Neutrophil (primary cell): ENCODE data around the gene RAB3A.

ENCODE experiments used
- H3K27ac ChIP-seq: fragments of 200-600 bp; sonication (generic); 2 replicates; pipeline ENCODE4 v1.5.1; 2016; ENCODE audit warnings: mild to moderate bottlenecking, moderate library complexity
- H3K27me3 ChIP-seq: fragments of 200-600 bp; sonication (generic); 2 replicates; pipeline ENCODE4 v1.6.0; 2016; ENCODE audit warnings: mild to moderate bottlenecking
- H3K36me3 ChIP-seq: fragments of 200-600 bp; sonication (generic); 2 replicates; pipeline ENCODE4 v1.5.1; 2017
- H3K4me1 ChIP-seq, 2 experiments: fragments of 200-600 bp in 1 of 2; sonication (generic) in 1 of 2; 1 replicate in 1 of 2; 2 replicates in 1 of 2; pipeline versions ENCODE4 v1.5.1 to v1.6.1; 2013 to 2016; ENCODE audit warnings: low read depth in 1 of 2, low read length in 1 of 2, mild to moderate bottlenecking in 1 of 2, moderate library complexity in 1 of 2; ENCODE audit not compliant: control insufficient read depth in 1 of 2, insufficient read depth in 1 of 2
- H3K4me3 ChIP-seq, 2 experiments: fragments of 200-600 bp in 1 of 2; sonication (generic) in 1 of 2; 1 replicate in 1 of 2; 2 replicates in 1 of 2; pipeline ENCODE4 v1.5.1; 2013 to 2016; ENCODE audit warnings: low read depth in 1 of 2, low read length in 1 of 2, mild to moderate bottlenecking in 1 of 2, moderate library complexity in 1 of 2
- H3K9me3 ChIP-seq: fragments of 200-600 bp; sonication (generic); 2 replicates; pipeline ENCODE4 v1.5.1; 2016
- TF ChIP-seq, protein P1 (sequence below): fragments of 200-600 bp; sonication (generic); IDR thresholded peaks from 2 replicates; pipeline ENCODE4 v1.5.1; 2016; ENCODE audit warnings: antibody characterized with exemption

Gene RAB3A

DNA sequence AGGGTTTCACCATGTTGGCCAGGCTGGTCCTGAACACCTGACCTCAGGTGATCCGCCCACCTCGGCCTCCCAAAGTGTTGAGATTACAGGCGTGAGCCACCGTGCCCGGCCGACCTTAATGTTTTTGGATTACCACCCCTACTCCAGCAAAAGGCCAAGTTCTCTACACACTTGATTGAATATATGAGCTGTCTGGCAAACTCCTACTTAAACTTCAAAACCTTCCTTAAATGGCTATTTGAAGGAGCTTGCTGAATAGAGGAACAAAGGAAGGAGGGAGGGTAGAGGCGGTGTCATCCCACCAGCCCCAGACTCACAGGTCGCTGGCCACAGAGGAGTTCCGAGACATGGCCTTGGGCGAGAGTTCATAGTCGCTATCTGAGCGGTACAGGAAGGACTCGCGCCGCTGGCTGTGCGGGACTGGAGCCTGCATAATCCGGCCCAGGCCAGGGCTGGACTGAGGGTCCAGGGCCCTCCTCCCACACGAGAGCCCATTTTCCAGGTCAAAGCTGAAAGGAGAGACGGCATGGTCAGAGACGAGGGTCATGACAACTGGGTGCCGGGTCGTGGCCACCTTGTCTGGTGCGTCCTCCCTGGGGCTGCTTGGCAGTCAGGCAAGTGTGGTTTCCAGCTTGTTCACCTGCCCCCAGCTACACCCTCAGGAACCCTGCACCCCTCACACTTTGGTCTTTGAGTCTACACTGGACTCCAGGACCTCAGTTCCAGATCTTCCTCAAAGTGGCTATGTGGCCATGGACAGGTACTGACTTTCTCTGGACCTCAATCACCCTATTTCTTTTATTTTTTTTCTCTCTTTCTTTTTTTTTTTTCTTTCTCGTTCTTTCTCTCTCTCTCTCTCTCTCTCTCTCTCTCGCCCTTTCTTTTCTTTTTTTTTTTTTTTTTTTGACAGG lies 18.2 kb upstream of the RAB3A start:
- Histone ChIP-seq H3K4me1 (peaks cover 11 to 17% of the 10 kb centered on the region in 2 experiments), H3K36me3 (no peaks in the 10 kb centered on the region), H3K9me3 (no peaks in the 10 kb centered on the region), H3K27ac (no peak overlapping the region), H3K27me3 (peaks cover 90% of the 10 kb centered on the region), H3K4me3 (no peak overlapping the region)
- TF ChIP-seq, protein P1, sequence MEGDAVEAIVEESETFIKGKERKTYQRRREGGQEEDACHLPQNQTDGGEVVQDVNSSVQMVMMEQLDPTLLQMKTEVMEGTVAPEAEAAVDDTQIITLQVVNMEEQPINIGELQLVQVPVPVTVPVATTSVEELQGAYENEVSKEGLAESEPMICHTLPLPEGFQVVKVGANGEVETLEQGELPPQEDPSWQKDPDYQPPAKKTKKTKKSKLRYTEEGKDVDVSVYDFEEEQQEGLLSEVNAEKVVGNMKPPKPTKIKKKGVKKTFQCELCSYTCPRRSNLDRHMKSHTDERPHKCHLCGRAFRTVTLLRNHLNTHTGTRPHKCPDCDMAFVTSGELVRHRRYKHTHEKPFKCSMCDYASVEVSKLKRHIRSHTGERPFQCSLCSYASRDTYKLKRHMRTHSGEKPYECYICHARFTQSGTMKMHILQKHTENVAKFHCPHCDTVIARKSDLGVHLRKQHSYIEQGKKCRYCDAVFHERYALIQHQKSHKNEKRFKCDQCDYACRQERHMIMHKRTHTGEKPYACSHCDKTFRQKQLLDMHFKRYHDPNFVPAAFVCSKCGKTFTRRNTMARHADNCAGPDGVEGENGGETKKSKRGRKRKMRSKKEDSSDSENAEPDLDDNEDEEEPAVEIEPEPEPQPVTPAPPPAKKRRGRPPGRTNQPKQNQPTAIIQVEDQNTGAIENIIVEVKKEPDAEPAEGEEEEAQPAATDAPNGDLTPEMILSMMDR = no peak

DNA sequence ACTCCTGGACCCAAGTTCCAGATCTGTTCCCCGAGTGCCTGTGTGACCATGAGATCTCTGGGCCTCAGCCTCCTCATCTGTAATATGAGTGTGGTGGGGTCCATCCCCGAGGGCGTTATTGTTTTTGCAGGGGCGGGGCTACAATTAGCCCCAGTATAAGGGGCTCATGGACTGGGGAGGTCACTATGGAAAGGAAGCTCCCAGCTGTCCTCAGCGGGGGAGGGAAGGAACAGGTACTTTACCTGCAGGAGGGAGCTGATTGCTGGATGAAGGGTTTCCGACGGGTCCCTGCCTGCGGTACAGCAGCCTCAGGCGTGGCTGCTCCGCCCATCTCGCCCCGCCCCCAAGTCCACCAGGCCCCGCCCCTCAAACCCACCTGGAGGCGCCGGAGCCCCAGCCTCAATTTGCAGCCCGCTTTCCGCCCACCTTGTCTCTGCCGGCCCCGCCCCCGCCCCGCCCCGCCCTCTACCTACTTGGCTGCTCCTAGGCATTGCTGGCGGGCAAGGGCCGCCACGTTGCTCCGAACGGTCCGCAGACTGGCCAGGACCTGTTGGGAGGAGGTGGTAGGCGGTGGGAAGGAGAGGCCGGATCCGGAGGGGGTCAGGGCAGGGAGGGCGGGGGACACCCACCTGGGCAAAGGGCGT lies 16.9 kb upstream of the RAB3A start:
- Histone ChIP-seq H3K4me1 (peaks cover 11 to 17% of the 10 kb centered on the region in 2 experiments), H3K27ac (no peak overlapping the region), H3K4me3 (no peak overlapping the region), H3K36me3 (no peaks in the 10 kb centered on the region), H3K9me3 (no peaks in the 10 kb centered on the region), H3K27me3 (peaks cover 77% of the 10 kb centered on the region)
- TF ChIP-seq, protein P1 = no peak

DNA sequence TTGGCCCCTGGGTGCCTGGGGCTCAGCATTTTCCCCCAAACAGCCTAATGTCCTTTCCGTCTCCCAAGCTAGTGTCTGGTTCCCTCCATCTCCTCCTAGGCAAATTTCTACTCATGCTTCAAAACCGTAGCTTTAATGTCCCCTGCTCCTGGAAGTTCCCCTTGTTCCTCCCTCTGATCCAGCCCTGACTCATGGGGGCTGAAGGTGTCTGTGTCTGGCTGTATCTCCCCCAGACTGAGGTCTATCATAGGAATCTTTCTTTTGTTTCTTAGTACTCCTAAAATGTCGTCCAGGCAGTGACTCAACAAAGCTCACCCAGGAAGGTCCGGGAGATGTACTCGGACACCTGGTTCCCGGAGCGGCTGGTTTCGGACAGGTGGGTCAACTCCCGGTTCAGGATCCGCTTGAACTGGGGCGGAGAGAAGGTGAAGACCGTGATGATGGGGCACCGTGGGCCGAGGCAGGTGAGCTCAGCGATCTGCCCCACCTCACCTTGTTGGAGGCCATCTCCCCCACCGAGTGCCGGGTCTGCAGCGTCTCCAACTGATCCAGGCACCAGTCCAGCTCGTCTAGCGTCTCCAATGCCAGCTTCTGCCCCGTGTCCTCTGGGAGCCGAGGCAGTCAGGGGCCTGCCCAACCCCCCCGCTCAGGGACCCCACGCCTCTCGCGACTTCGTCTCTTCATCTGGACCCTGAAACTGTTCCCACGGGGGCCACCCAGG lies 16.2 kb upstream of the RAB3A start:
- no peak overlapping the region for H3K27ac ChIP-seq
- H3K4me1 ChIP-seq = peaks cover 11 to 14% of the 10 kb centered on the region in 2 experiments
- no peaks in the 10 kb centered on the region for H3K36me3 ChIP-seq
- no peak overlapping the region for H3K4me3 ChIP-seq
- TF ChIP-seq, protein P1 = no peak
- peaks cover 70% of the 10 kb centered on the region for H3K27me3 ChIP-seq
- H3K9me3 ChIP-seq = no peaks in the 10 kb centered on the region

DNA sequence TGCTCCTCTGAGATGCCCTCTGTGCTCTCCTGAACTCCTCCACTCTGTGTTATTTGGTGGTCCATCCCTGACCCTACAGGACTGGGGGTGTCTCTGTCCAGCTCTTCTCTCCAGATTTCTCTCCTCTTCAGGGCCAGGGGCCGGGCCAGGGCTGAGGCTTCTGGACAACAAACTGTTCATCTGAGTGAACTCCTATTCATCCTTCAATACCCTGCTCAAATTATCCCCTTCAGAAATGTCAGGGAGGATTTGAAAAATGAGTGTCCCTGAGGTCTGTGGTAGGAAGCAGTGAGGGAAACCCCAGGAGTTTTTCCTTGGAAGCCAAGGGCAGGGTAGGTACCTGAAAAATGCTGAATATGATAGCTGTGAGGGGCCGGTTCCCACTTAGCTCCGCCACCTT lies 14.8 kb upstream of the RAB3A start:
- H3K36me3 ChIP-seq = no peaks in the 10 kb centered on the region
- peaks cover 55% of the 10 kb centered on the region for H3K27me3 ChIP-seq
- no peak overlapping the region for H3K4me3 ChIP-seq
- H3K4me1 ChIP-seq = no peaks in the 10 kb centered on the region
- no peaks in the 10 kb centered on the region for H3K9me3 ChIP-seq
- no peak overlapping the region for H3K27ac ChIP-seq
- TF ChIP-seq, protein P1 = no peak

DNA sequence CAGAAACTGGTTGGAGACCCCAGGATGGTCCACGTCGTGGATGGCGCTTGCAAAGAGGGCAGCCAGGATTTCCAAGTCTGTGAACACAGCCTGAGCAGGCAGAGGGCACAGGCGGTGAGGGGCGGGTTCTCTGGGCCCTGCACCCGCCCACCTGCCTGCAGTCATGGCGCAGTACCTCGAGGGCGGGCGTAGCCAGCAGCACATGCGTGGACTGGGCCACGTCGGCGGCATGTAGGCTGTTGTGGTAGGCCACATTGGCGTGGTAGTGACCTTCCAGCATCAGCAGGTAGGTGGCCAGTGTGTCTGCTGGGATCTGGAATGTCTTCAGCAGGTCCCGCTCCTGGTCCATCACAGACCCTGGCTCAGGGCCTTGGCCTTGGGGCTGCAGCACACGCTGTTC lies 14.3 kb upstream of the RAB3A start:
- Histone ChIP-seq H3K4me3 (no peak overlapping the region), H3K27ac (no peak overlapping the region), H3K27me3 (peaks cover 51% of the 10 kb centered on the region), H3K9me3 (no peaks in the 10 kb centered on the region), H3K4me1 (no peaks in the 10 kb centered on the region), H3K36me3 (no peaks in the 10 kb centered on the region)
- TF ChIP-seq, protein P1 = no peak
